GM06990 (cell line): ENCODE data around the gene ZNF536.

Experiments
- DNase-seq: peaks from one replicate; pipeline ENCODE4 v3.0.0-alpha.2; 2011; ENCODE audit not compliant: insufficient read length; ENCODE audit errors: extremely low read depth
- H3K27me3 ChIP-seq: replicated peaks from 2 replicates; pipeline ENCODE4 v1.6.0; 2011; ENCODE audit warnings: low read length; ENCODE audit not compliant: control insufficient read depth, insufficient read depth
- H3K36me3 ChIP-seq: 2 replicates; pipeline ENCODE4 v1.5.1; 2011; ENCODE audit warnings: low read length; ENCODE audit not compliant: control insufficient read depth, insufficient read depth
- H3K4me3 ChIP-seq: replicated peaks from 2 replicates; pipeline ENCODE4 v1.5.1; 2011; ENCODE audit warnings: low read depth, mild to moderate bottlenecking, control low read depth, low read length
- CTCF ChIP-seq: IDR thresholded peaks from 2 replicates; pipeline ENCODE4 v1.5.1; 2011; ENCODE audit warnings: low read length, control low read depth, mild to moderate bottlenecking, inconsistent platforms; ENCODE audit not compliant: insufficient read depth, poor library complexity, severe bottlenecking

Gene ZNF536

GRCh38 chr19:30361721-30362120 lies 10.5 kb upstream of the ZNF536 start:
- DNase-seq, result no peak
- Histone ChIP-seq H3K27me3 (peaks cover 2% of the 10 kb centered on the region; the same call in 1 of the 2 replicates), H3K36me3 (no peaks in the 10 kb centered on the region), H3K4me3 (no peak overlapping the region)
- TF ChIP-seq CTCF, result no peak

GRCh38 chr19:30362156-30362754 lies 9.9 kb upstream of the ZNF536 start:
- no peak overlapping the region for H3K4me3 ChIP-seq
- H3K36me3 ChIP-seq, result no peaks in the 10 kb centered on the region
- H3K27me3 ChIP-seq, result peaks cover 2% of the 10 kb centered on the region; the same call in 1 of the 2 replicates
- DNase-seq, result no peak
- TF ChIP-seq CTCF, result no peak

- H3K4me3 ChIP-seq, result no peak overlapping the region
- no peak for DNase-seq
- H3K27me3 ChIP-seq, result peaks cover 2% of the 10 kb centered on the region; the same call in 1 of the 2 replicates
- no peak for TF ChIP-seq CTCF
- H3K36me3 ChIP-seq, result no peaks in the 10 kb centered on the region
Observed at GRCh38 chr19:30363073-30363472, 9.1 kb upstream of the ZNF536 start.

GRCh38 chr19:30364866-30365800 lies 7.1 kb upstream of the ZNF536 start:
- DNase-seq, result no peak
- peaks cover 2% of the 10 kb centered on the region; the same call in 1 of the 2 replicates for H3K27me3 ChIP-seq
- no peak for TF ChIP-seq CTCF
- no peaks in the 10 kb centered on the region for H3K36me3 ChIP-seq
- no peak overlapping the region for H3K4me3 ChIP-seq

GRCh38 chr19:30366282-30366681 lies 5.9 kb upstream of the ZNF536 start:
- DNase-seq, result no peak
- Histone ChIP-seq H3K27me3 (no peaks in the 10 kb centered on the region), H3K4me3 (no peak overlapping the region), H3K36me3 (no peaks in the 10 kb centered on the region)
- TF ChIP-seq CTCF, result no peak
